SK-MEL-5 (cell line): ENCODE measurements around the gene STK35. TPM values are rescaled to one million over a fixed set of nuclear protein-coding genes. Genes with fewer than 3 reads are reported as not detected.
A peak's percentile ranks its signal among the peaks of the same experiment; 100 is the strongest.

Source experiments
- DNase-seq: peaks from one replicate; pipeline ENCODE4 v3.0.0-alpha.2; 2016; ENCODE audit warnings: low read depth, low spot score
- in situ Hi-C: cut with HindIII; loops from 2 replicates; pipeline ENCODE4 v1.10.0; 2016; ENCODE audit warnings: low sequenced_read_pairs, high pct_unique_total_duplicates, low pct_unique_long_range_greater_than_20kb
- total RNA-seq: library from RNA; depleted of rRNA; stranded (reverse); fragments of >200 nt; shearing (Covaris generic); gene quantifications from 2 replicates; pipeline ENCODE4 v1.2.3, GENCODE V29; 2014

STK35 gene
- total RNA-seq, 1 experiment from 2014 or later, result 13.6 TPM

DNA sequence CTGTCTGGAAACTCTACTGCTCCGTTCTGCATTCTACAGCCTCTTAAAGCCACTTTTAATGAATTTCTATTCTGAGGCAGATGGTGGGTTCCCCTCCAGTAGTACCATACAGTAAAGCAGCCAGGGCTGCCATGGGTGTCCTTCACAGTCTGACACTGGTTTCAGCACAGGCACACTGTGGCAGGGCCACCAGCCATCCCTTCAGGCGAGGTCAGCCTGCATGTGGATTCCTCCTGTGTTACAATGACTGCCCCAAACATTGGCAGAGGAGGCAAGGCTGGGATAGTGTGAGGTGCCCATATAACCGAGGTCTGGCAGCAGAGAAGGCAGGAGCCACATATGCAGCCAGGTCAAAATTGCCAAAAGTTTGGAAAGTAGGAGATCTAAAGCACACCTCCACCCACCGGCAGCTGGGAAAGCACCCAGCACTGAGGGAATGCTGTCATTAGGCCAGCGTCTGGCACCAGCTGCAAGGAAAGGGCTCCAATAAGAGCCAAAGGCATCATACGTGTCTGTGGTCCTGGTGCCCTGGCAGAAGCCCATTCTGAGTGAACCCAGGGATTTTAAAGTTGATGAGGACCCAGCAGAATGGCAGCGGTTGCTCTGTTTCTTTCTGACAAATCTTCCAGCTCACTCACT, 24.0 kb downstream of the STK35 start:
- in situ Hi-C loops, result no loop called here
- no peak for DNase-seq

DNA sequence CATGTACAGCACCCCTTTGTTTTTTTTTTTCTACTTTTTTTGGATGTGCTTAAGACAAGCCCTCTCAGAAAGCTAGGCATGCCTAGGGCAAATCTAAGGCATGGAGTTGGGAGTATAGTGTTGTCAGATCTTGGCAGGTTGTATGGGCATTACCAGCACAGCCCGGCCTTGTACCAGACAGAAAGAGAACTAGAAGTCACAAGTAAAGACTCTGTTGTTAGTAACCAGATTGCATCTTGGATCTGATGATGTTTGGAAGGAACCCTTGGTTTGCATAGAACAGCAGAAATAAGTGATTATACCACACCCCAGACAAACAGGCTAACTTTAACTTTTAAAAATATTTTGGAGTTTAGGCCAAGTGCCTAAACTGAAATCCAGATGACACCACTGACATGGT, 25.6 kb downstream of the STK35 start:
- in situ Hi-C loops, result no loop called here
- no peak for DNase-seq

DNA sequence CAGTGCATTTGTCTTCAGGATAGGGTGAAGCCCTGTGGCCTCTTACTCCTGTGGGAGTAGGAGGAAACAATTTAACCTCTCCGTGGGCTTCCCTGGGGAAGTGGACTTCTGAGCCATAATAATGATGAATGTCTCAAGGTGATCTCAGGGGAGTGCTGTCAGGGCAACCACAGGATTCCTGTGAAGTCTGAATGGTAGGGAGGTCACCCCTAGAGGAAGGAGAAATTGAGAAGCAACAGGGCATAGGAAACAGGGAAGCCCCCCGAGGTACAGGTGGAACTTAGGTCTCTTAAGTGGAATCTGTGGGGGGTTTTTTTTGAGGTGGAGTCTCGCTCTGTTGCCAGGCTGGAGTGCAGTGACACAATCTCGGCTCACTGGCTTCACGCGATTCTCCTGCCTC, 26.9 kb downstream of the STK35 start:
- no peak for DNase-seq
- in situ Hi-C loops, result no loop called here

DNA sequence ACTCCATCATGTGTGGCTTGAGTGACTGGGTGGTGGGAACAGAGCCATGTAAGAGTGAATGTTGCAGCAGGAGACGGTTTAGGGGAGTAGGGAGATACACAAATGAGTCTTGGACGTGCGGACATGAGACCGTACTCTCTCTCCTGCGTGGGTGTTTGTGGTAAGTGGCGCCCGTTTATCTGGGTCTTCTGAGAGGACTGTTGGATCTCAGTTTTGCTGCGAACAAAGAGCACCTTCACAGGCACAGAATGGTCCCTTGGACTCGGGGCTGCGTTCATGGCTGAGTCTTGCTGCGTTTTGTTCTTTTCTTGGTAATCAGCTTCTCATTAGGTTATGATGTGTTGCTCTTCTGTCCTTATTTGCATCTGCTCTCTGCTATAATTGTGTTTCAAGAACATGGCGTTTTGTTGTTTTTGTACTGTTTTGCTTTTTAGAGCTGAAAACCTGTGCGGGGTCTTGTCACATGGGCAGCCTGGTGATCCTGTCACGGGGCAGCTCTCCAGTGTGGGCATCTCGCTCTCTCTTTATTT, 28.5 kb downstream of the STK35 start:
- peak; percentile 59 for DNase-seq
- in situ Hi-C loops, result no loop called here

DNA sequence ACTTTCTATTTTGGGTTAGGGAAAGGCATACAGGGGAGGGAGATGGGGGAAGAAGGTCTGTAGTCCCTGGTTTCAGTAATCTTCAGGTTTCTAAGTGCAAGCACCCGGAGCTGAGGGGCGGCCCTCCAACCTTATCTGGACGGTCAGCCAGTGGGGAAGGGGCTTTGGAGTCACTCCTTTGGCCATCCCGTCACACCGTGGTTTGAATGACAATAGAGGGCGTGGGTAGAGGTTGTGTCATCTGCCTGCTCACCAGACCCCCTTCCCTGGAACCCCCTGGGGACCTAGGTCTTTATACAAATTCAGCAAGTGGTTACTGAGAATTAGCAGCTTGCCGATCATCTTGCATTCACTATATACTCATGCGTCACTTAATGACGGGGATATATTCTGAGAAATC, 29.1 kb downstream of the STK35 start:
- in situ Hi-C loops, result no loop called here
- DNase-seq, result no peak

DNA sequence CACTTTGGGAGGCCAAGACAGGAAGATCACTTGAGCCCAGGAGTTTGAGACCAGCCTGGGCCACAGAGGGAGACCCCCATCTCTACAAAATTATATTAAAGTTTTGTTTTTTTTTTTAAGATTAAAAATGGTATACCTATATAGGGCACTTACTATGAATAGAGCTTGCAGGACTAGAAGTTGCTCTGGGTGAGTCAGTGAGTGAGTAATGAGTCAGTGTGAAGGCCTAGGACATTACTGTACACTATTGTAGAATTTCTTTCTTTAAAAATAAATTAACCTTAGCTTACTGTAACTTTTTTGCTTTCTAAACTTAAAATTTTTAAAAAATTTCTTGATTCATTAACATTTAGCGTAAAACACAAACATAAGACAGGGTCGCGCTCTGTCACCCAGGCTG, 29.7 kb downstream of the STK35 start:
- in situ Hi-C loops, result no loop called here
- no peak for DNase-seq

DNA sequence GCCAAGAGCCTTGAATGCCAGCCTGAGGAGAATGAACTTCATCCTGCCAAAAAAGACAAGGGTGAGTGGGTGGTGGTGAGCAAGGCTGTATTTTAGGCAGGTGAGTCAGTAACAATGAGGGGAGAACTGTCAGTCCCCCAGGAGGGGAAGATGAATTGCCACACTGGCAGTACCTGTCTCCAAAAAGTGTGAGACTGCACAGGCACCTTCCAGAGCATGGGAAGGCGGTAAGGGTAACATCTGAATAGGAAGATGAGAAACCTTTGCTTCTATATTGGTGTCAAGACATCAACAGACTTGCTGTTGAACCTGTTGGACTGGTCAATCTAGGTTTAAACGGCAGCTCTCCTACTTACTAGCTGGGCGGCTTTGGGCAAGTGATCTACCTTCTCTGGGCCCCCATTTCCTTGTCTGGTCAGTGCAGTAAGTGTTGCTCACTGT, 30.9 kb downstream of the STK35 start:
- no peak for DNase-seq
- in situ Hi-C loops, result no loop called here

DNA sequence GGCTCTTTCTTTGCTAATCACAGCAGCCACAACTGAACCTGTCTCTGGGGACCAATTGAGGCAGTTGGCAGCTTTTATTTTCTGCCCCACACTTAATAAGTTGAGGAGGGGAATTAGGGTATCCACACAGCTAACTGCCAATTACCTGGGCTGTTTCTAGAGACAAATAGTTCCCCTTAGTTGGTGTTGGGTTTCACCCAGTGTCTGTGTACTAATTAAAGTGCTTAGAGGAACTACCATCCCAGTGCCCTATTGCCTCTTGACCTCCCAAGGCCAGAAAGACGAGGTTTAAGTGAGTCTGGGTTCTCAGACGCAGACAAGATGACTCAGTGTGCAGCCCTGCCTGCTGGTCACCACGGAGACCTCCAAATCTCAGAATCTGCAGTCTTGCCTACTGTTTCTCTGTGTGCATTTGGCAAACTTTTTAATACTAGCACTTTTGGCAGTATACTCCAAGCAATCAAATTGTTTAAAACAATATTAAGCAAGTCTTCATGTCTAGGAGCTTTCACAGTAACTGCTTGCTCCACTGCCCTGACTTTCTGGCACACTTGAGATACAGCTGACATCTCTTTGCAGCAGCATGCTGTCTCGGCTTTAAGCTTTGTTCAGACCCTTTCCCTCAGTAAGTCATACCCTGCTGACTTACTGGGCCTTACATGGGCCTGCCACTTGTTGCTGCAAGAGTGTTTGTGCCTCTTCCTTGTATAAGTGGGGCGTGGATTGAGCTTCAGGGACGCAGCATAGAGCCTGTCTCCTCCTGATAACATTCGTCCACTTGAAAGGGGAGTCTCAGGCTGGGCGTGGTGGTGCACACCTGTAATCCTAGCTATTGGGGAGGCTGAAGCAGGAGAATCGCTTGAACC, 31.9 kb downstream of the STK35 start:
- in situ Hi-C loops, result no loop called here
- no peak for DNase-seq

DNA sequence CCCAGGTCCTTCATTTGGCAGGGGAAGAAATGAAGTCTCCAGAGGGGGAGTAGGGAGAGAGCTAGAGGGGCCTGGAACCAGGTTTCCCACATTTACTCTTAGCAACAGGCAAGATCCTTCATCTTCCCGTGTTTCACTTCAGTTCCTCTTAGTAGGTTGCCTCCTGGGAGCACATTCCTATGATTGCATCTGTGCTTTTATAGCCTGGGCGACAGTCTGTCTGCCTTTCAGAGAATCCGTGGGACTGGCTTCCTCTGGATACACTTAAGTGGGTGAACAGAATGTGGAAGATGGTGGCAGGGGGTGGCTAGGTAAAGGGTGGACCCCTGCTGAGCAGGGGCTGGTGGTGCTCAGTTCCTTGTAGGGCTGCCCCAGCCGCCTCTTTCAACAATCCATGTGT, 33.4 kb downstream of the STK35 start:
- DNase-seq, result no peak
- in situ Hi-C loops, result no loop called here

DNA sequence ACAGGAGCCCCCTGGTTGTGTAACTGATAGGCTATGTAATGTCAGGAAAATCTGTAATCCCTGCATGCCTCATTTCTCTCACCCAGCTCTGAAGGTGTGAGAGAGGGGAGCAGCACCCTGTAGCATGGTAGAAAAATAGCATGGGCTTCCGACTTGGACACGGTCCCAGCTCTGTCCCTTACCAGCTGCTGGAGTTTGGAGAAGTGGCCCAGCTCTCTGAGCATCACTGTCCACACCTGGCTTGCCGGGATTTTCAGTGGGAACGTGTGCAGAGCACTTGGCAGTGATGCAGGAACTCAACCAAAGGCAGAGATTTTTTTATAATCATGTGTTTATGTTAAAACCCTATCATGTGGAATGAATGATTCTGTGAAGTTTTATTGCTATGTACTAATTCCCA, 34.6 kb downstream of the STK35 start:
- no peak for DNase-seq
- in situ Hi-C loops, result no loop called here

DNA sequence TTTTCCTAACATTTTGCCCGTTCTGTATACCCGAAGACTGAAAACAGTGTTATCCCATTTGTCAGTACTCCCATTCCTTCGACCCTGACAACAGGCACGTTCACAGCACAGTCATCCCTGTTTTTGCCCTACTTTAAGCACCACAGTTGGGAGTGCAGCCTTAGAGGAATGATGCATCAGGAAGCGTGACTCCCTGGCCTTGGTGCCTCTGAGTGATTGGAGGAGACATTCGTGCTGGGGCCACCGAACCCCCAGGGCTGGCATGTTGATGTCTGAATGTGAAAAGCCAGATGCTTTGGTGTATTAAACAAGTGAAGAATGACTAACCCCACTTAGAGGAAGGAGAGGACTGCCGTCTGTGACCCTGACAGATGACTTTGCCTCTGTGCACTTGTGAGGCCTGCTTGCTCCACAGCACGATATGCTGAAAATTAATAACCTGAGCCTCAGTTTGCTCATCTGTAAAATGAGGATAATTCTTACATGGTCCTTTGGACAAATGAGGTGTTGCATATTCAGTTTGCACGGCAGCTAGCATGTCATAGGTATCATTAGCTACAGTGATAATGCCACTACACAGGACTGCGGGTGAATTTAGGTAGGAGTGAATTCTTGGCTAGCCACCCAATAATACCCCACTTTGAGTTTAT, 36.0 kb downstream of the STK35 start:
- no peak for DNase-seq

DNA sequence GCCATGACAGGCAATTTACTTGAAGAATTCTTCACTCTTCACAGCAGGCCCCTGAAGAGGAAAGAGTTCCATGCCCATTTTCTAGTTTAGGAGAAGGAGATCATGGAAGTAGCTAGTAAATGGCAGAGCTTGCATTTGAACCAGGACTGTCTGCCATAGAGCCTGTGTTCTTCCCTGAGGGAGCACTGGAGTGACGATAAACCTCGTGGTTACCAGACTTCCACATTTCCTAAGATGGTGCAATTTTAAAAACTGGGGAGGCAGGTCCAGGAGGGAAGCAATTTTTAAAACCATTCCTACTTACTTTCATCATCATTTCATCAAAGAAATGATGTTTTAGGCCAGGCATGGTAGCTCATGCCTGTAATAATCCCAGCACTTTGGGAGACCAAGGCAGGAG, 36.8 kb downstream of the STK35 start:
- no peak for DNase-seq
- in situ Hi-C loops, result no loop called here

More for the DNA sequence above, 36.0 kb downstream of the STK35 start:
- in situ Hi-C loops, result no loop called here

DNA sequence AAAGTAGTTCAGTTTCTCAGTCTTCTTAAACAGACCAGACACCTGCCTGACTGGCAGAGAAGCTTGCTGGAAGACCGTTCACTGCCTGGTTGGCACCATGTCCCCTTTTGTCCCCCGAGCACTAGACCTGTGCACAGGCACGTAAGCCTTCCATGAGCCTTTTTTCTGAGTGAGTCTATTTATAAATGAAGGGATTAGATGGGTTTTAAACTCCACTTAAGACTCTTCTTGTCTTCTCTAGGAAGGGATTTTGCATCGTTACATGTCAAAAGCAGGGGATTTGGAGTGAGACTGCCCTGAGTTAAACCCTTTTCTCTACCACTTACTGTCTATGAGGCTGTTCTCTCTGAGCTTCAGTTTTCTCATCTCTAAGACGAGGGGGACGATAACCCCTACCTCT, 37.6 kb downstream of the STK35 start:
- in situ Hi-C loops, result no loop called here
- DNase-seq, result no peak

DNA sequence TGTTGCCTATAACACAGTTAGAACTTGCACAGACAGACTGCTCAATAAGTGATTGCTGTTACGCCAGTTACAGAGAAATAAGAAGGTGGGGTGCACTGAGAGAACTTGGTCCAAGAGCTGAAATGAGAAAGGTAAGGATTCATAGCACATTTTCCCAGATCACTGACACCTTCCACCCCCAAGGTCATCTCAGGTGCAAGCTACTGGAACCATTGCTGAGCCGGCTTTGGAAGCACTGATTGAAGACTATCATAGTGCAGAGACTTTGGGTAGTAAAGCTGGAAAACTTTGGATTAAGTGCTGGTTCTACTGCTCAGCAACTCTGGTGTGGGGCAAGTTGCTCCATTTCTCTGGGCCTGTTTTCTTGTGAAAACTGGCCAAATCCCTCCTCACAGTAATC, 38.1 kb downstream of the STK35 start:
- in situ Hi-C loops, result no loop called here
- no peak for DNase-seq

DNA sequence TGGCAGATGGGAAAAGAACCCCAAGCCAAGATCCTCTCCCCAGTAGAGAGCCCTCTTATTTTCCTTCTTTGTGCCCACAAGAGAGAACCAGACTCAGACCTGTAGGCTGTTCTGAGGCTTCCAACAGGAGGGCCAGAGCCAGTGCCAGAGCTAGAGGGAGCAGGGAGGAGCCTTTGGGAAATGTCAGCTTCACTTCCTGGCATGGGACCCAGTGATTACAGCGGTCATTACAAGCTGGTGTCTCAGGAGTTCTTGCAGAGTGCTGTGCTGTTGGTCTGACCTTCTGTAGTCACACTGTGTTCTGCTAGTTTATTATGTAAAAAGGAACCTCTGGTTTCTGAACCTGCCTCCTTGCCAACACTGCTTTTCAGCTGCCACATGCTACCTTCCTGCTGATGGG, 38.9 kb downstream of the STK35 start:
- peak; percentile 27 for DNase-seq

DNA sequence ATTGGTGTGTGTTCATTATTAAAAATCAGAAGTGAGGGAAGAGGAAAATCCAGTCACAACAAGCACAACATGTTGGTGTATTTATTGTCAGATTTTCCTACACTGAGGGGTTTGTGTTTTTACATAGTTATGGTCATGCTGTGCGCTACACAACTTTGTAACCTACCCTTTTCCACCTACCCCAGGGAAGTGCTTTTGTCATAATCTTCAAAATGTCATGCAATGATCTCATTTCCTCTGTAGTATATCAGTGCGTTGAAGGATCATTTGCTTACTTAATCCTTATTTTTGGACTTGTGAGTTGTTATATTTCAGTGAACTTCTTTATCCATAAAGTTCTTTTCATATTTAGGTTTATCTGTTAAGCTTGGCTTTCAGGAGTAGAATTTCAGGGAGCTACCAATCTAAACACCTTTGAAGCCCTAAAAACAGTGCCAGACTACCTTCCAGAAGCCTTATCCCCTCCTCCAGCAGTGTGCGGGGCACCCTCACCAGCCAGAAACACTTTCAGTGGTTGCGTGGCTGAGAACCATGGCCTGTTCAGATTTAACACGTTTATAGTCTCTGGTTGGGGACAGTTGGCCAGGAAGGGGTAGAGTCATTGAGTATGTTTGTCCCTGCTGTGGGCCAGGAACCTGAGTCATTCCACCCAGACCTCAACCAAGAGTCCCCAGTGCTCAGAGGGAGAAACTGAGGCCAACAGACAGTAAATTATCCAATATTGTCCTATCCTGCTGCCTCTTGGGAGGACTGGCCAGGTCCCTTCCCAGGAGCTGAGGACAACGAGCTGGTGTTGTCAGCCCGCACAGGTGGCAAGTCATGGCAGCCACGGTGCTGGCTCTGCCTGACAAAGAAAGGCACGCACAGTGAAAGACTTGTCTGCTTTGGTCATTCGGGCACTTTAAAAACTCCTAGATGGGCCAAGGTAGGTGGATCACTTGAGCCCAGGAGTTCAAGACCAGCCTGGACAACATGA, 40.3 kb downstream of the STK35 start:
- no peak for DNase-seq
- in situ Hi-C loops, result no loop called here

More for the DNA sequence above, 38.9 kb downstream of the STK35 start:
- in situ Hi-C loops, result no loop called here

DNA sequence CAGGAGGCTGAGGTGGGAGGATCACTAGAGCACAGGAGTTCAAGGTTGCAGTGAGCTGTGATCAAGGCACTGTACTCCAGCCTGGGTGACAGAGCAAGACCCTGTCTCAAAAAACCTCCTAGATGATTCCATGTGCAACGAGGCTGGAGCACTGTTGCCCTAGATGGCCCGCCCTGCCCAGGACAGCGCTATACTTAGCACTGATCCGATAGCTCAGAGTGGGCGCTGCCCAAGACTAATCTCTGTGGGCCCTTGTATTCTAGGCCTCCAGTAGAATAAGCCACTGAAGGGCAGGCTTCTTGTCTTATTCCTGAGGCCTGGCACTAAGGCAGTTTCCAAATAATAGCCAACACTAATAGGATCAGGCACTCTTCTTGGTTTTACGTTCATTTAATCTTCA, 41.0 kb downstream of the STK35 start:
- in situ Hi-C loops, result no loop called here
- DNase-seq, result no peak
